CD1c-positive myeloid dendritic cell (primary cell): Measurements from ENCODE around the gene PGC.

ENCODE experiments used
- DNase-seq: peaks from one replicate; pipeline ENCODE4 v3.0.0-alpha.2; 2016; ENCODE audit errors: extremely low spot score

PGC gene

DNA sequence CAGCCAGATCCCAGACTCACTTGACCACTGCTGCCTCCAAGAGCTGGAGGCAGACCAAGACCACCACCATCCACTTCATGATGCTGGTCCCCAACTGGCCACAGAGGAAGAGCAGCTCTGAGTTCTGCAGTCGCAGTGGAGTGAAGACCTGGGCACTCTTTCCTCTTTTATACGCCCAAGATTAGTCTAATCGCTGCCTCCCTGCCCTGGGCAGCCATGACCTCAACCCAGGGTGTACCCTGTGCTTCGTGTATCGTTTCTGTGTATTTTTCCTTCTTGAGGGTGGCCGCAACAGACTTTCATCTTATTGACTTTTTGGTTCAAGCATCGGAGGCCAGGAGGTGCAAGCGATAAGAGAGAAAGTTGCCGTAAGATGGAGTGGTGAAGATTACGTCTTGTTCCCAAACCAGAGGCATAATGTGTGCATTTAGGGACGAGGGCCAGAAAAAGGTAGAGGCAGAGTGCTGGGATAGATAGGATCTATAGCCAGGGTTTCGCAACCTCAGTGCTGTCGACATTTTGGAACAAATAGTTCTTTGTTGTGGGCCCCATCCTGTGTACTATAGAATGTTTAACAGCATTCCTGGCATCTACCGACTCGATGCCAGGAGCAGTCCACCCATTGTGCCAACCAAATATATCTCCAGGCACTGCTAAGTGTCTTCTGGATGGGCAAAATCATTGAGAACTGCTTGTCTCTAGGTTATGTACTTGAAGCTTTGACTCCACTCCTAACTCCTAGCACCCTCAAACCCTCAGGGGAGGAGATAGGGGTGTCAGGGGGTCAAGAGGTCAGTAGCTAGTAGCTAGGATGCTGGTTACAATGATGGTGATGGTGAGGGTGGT, at the start of gene PGC:
Gene PGC (minus strand): TSS at position 142 of the 846 bp plus-strand sequence. CDS start 63 bp downstream, at position 79.
- no peak for DNase-seq

- no peak for DNase-seq
Observed at GRCh38 chr6:41796474-41796873, 49.3 kb upstream of the PGC start.

DNA sequence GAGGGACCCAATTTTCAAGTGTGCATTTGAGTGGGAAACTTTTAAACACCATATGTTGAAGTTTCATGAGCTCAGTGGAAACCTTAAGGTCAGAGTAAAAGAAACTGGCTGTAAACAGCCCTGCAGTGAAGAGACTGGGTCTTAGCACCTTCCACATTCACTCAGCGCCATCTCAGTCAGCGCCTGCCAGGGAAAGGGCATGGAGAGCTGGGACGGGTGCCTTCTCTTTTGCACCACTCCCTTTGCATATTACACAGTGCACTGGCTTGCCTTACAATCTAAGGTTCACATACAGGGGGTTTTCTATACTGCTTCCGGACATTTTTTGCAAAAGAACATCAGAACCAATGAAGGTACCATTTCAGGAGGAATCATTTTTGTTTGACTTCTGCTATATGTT, 44.8 kb upstream of the PGC start:
- DNase-seq, result no peak

DNA sequence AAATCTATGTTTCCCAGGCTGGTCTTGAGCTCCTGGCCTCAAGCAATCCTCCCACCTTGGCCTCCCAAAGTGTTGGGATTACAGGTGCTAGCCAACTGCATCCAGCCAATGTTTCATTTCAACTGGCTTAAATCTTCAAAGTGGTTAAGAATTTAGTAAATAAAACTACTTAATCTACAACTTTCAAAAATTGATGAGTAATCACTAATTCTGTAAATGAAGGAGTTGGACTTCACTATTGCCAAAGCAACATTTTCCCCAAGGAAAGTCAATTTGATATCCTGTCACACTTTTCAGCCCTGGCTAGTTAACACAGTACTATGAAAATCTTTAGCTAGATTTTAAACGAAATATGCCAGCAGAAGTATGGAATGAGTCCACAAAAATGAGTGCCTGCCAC, 44.1 kb upstream of the PGC start:
- no peak for DNase-seq

DNA sequence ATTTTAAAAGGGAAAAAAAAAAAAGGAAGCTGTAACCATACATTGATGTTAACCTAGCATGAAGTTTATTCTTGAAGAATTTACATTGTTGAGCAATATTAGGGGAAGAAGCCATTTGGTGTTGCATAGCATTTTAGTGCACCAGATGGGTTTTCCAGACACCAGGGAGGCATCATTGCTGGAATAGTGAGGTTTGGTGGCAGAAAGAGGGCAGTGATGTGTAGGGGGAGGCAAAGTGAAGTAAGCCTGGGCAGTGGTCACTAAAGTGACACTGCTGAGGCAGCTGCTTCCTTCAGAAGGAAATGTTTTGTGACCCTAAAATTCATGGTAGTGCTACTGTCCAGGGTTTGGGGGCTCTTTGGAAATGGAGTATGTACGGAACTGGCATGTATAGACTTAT, 42.8 kb upstream of the PGC start:
- DNase-seq, result no peak

GRCh38 chr6:41789390-41789724, 42.2 kb upstream of the PGC start:
- DNase-seq, result no peak

DNA sequence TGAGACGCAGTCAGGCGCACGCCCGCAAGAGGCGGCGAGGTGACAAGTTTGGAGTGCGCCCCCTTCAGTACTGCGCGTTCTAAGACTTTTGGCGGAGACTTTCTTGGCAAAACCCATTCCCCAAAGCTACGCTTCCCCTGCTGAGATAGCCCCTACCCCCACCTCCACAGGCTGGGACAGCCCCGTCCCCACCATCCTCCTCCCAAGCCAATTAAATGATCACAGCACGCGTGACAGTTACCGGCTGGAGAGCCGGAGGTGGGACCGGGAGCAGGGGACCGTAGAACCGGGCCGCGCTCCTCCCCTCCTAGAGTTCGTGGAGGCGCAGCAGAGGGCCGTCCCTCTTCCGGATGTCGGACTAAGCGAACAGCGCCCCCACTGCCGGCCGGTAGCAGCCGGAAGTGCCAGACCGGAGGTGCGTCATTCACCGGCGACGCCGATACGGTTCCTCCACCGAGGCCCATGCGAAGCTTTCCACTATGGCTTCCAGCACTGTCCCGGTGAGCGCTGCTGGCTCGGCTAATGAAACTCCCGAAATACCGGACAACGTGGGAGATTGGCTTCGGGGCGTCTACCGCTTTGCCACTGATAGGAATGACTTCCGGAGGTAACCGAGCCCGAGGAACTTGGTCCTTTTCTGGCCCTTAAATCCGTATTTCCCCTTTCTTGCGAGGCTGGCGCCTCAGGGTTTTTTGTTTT, 40.2 kb upstream of the PGC start, which contains the start of gene TOMM6:
Gene TOMM6 (plus strand): TSS at position 476 of the 699 bp plus-strand sequence. CDS start 4 bp downstream, at position 480.
- peak; percentile 97 for DNase-seq

- peak; percentile 92 for DNase-seq
Observed at GRCh38 chr6:41786451-41787218, 39.4 kb upstream of the PGC start.

DNA sequence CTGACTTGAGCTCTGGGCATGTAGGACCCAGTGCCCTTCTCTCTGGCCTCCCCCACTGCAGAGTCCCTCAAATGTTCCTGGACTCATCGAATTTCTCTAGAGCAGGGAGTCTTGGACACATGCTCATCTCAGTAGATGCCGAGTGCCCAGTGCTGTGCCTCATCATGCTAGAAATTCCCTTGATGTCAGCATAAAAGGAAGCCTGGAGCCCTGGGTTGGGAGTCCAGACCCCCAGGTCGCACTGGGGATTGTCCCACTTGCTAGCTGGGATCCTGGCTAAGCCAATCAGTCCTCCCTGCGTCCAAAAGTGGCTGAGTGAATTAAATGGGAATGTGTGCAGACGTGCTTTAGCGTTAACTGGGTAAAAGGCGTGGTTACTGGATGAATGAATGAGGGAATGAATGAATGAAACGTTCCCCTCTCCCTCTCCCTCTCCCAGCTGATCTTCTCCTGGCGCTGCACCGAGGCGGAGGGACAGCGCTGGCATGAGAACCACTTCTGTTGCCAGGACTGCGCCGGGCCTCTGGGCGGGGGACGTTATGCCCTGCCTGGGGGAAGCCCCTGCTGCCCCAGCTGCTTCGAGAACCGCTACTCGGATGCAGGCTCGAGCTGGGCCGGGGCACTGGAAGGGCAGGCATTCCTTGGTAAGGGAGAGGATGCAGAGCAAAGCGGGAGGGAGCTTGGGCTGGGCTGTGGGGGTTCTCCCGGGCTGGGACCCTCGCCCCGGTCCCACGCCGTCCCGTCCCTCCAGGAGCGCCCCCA, 38.7 kb upstream of the PGC start:
- no peak for DNase-seq

- DNase-seq, result no peak
Observed at GRCh38 chr6:41785254-41785653, 38.1 kb upstream of the PGC start.

GRCh38 chr6:41784581-41785171, 37.5 kb upstream of the PGC start:
- DNase-seq, result peak; percentile 83

DNA sequence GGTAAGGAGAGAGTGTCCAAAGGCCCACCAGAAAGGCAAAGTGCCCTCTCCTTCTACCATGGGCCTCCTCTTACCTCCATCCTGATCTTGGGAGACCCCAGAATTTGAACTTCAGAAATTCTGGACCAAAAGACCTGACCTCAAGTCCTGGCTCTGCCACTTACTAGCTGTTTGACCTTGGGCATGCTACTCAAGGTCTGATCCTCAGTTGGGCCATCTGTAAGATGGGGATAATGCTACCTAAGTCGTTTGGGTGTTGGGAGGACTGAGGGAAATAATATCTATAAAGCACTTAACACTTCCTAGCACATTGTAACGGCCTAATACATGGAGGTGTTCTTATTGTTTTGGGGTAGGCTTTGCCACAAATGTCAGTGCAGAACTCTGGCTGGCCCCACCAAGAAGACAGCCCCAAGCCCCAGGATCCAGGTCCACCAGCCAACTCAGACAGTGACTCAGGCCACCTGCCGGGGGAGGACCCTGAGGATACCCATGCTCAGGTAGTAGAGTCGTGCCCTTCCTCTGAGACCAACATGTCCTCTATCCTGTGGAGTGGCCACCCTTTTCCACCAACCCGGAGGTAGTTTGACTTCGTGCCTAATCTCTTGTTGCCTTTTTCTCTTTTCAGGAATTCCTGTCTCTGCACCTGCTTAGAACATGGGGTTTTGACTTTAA, 36.0 kb upstream of the PGC start:
- DNase-seq, result no peak

GRCh38 chr6:41781366-41781730, 34.2 kb upstream of the PGC start:
- DNase-seq, result no peak

DNA sequence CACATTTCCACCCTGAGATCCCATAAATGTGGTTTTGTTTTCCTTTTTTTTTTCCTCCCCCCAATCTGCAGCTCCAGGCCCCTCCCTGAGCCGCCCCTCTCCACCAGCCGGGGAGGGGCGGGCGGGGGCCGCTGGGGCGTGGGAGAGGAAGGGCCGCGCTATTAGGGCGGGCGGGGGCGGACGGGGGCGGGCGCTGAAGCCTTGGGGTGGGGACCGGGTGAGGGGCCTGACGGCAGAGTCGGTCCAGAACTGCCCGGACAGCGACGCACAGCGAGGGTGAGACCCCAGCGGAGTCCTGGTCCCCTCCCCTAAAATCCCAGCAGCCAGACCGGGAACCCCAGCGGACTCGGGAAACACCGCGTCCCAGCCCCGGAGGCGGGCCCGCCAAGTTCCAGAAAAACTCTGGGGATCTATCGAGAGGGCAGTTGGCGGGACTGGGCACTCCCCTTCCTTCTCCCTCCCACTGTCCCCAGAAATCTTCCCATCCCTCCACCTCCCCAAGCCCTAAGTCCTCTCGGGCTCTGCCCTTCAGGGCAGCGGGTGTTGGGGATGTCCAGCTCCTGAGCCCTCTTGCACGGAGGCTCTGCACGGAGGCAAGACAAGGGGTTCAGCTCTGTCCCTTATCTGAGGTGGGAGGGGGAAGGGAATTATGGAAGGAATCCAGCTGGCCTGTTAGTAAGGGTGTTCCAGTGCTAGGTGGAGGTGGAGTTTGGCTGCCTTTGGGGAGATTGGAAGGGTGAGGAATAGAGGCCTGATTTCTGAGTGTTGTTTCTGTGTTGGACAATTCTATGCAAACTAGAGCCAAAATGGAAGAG, 33.6 kb upstream of the PGC start, which contains the start of gene PRICKLE4:
Gene PRICKLE4 (plus strand): TSS at position 232 of the 815 bp plus-strand sequence. CDS start 2,692 bp downstream, outside the sequence.
- peak; percentile 27 for DNase-seq

- DNase-seq, result peak; percentile 99
Observed at GRCh38 chr6:41779788-41780550, 32.8 kb upstream of the PGC start, which contains the start of gene FRS3. FRS3 (minus strand) TSS chr6:41779900; CDS start chr6:41776987, 2,913 bp downstream.

GRCh38 chr6:41779336-41779735, 32.1 kb upstream of the PGC start:
- DNase-seq, result no peak

GRCh38 chr6:41778895-41779294, 31.7 kb upstream of the PGC start:
- no peak for DNase-seq

GRCh38 chr6:41777551-41778285, 30.5 kb upstream of the PGC start:
- peak; percentile 68 for DNase-seq
